Measurements from ENCODE around the gene ZNF837.
"Not testable (repeated sequence)": the region's sequence is repeated elsewhere in the genome, so short reads cannot be mapped to it uniquely, and the experiment has no call there.

Gene ZNF837

GRCh38 chr19:58350871-58351557, 29.8 kb downstream of the ZNF837 start:
- no peak for DNase-seq (ENCODE audit: low read depth)

DNA sequence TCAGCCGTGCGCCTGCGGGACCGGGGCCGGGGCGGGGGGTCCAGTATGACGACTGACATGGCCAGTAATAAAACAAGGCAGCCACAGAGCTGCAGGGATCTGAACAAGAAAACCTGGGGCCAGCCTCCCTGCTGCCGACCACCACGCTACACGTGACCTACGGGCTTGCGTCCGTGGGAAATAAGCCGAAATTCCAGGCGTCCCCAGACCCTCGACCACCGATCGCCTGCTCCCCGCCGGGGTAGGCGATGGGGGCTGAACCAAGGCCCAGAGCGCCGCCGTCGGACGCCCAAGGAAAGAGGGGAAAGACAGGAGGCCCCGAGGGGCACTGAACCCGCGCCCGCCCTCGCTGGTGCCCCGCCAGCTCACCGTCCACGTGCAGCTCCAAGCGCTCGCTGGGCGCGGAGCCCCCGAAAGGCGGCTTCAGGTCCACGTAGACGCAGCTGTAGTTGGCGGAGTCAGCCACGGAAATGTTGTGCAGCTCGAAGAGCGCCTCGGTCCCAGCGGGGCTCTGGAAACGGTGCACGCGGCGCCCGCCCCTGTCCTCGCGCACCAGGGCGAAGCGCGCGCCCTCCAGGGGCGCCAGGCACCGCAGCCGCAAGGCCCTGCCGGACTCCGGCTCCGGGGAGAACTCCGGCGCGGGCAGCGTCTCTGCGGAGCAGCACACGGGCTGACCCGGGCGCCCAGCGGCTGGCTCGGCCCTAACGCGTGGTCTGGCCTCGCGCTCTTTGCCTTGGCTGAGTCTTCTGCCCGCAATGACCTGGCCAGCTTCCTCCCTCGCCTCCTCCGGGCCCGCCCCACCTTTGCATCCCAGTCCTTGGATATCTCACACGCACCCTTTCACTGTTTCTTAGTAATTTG, 30.6 kb downstream of the ZNF837 start:
- no peak for DNase-seq (ENCODE audit: low read depth)

DNA sequence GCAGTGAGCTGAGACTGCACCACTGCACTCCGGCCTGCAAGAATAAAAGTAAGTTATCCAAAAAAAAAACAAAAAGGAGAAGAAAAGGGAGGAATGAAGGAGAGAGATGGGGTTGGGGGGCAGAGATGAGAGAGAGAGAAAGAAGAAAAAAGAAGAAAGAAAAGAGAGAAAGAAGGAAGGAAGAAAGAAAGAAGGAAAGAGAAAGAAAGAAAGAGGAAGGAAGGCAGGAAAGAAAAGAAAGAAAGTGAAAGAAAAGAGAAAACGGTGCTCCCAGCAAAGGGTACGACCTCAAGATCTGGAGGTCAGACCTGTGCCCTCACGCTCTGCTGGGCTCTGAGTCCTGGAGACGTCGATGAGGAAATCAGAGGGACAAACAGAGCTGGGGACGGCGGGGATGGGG, 31.2 kb downstream of the ZNF837 start:
- no peak for DNase-seq (ENCODE audit: low read depth)

DNA sequence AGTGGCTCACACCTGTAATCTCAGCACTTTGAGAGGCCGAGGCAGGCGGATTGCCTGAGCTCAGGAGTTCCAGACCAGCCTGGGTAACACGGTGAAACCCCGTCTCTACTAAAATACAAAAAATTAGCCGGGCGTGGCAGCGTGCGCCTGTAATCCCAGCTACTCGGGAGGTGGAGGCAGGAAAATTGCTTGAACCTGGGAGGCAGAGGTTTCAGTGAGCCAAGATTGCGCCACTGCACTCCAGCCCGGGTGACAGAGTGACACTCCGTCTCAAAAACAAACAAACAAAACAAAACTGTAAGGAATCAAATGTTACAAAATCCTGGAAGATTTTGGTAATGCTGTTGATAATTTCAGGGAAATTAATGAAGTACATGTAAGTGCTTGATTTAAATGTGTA, 32.8 kb downstream of the ZNF837 start:
- DNase-seq (ENCODE audit: low read depth), result not testable (repeated sequence)

GRCh38 chr19:58346961-58347929, 33.6 kb downstream of the ZNF837 start:
- DNase-seq (ENCODE audit: low read depth), result peak; percentile 52

- DNase-seq (ENCODE audit: low read depth), result no peak
Observed at GRCh38 chr19:58345558-58345957, 35.3 kb downstream of the ZNF837 start.

GRCh38 chr19:58338825-58339558, 41.8 kb downstream of the ZNF837 start:
- DNase-seq (ENCODE audit: low read depth), result no peak

DNA sequence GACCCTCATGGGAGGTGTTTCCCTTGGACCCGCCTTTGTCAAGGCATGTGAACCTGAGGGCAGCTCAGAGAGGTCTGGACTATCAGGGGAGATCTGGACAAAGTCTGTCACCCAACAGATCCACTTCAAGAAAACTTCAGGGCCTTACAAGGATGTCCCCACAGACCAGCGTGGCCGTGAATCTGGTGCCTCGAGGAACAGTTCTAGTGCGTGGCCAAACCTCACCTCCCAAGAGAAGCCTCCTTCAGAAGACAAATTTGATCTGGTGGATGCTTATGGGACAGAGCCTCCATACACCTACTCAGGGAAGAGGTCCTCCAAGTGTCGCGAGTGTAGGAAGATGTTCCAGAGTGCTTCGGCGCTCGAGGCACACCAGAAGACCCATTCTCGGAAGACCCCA, 42.5 kb downstream of the ZNF837 start:
- no peak for DNase-seq (ENCODE audit: low read depth)

- DNase-seq (ENCODE audit: low read depth), result no peak
Observed at GRCh38 chr19:58336820-58337219, 44.0 kb downstream of the ZNF837 start.

- DNase-seq (ENCODE audit: low read depth), result no peak
Observed at GRCh38 chr19:58336216-58336615, 44.6 kb downstream of the ZNF837 start.

DNA sequence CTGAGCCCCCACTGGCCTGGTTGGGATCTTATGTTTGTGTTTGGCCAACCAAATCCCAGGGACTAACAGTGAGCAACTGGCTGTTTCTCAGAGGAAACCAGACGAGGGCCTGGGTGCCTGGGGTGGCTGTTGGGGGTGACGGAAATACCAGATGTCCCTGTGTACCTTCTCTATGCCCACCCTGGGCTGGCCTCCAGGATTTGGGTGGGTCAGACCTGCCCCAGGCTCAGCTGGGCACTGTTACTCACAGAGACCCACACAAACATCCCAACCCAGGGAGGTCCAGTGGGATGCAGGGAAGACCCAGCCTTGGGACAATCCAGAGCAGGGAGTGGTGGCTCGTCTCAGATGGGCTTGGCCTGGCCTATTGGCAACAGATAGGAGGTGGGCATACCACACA, 45.2 kb downstream of the ZNF837 start:
- no peak for DNase-seq (ENCODE audit: low read depth)

DNA sequence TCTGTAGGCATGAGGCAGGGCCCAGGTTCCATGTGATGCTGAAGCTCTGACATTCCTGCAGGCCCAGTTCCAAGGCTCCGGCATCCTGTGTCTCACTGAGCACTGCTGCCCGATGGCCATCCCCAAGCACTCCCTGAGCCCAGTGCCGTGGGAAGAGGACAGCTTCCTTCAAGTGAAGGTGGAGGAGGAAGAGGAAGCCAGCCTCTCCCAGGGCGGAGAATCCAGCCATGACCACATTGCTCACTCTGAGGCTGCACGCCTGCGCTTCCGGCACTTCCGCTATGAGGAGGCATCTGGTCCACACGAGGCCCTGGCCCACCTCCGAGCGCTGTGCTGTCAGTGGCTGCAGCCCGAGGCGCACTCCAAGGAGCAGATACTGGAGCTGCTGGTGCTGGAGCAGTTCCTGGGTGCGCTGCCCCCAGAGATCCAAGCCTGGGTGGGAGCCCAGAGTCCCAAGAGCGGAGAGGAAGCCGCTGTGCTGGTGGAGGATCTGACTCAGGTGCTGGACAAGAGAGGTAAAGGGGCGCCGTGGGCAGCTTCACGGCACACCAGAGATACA, 46.1 kb downstream of the ZNF837 start:
- DNase-seq (ENCODE audit: low read depth), result no peak

- DNase-seq (ENCODE audit: low read depth), result no peak
Observed at GRCh38 chr19:58332697-58333096, 48.1 kb downstream of the ZNF837 start.

- no peak for DNase-seq (ENCODE audit: low read depth)
Observed at GRCh38 chr19:58330458-58330857, 50.4 kb downstream of the ZNF837 start.

GRCh38 chr19:58328999-58329398, 51.8 kb downstream of the ZNF837 start:
- no peak for DNase-seq (ENCODE audit: low read depth)

- DNase-seq (ENCODE audit: low read depth), result peak; percentile 85
Observed at GRCh38 chr19:58326914-58327726, 53.7 kb downstream of the ZNF837 start, which contains the start of gene ZSCAN22. Gene ZSCAN22, plus strand, starts transcription at chr19:58326994. Its CDS starts 7,809 bp downstream, at chr19:58334803.

DNA sequence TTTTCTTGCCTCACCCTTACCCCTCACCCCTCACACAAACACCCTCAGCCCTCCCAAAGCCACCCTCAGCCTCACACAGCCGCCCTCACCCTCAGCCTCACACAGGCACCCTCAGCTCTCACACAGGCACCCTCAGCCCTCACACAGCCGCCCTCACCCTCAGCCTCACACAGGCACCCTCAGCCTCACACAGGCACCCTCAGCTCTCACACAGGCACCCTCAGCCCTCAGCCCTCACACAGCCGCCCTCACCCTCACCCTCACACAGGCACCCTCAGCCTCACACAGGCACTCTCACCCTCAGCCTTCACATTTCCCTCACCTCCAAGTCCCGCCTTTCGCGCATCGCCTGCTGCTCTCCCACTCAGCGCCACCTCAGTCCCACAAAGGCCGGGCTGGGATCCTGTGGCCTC, 54.3 kb downstream of the ZNF837 start:
- DNase-seq (ENCODE audit: low read depth), result no peak

GRCh38 chr19:58325311-58326022, 55.4 kb downstream of the ZNF837 start:
- no peak for DNase-seq (ENCODE audit: low read depth)

DNA sequence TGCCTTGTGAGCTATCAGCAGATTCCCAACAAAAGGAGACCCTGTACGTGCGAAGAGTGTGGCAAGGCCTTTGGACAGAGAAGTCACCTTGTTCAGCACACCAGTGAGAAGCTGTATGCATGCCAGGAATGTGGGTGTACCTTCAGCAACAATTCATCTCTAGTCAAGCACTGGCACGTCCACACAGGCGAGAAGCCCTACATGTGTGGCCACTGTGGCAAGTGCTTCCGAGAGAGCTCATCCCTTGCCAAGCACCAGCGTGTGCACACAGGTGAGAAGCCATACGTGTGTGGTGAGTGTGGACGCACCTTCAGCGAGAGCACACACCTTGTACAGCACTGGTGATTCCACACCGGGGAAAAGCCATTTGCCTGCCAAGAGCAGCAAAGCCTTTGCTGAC, 61.6 kb downstream of the ZNF837 start:
- no peak for DNase-seq (ENCODE audit: low read depth)

GRCh38 chr19:58318297-58318696, 62.5 kb downstream of the ZNF837 start:
- no peak for DNase-seq (ENCODE audit: low read depth)
